GM12801 (cell line): Measurements from ENCODE around the gene PTGDR2.

ENCODE experiments used
- TF ChIP-seq, protein P1 (sequence below): IDR thresholded peaks from one replicate; pipeline ENCODE4 v1.5.1; 2011; ENCODE audit warnings: control low read depth; ENCODE audit not compliant: insufficient read length; ENCODE audit errors: extremely low read depth

Gene PTGDR2

DNA sequence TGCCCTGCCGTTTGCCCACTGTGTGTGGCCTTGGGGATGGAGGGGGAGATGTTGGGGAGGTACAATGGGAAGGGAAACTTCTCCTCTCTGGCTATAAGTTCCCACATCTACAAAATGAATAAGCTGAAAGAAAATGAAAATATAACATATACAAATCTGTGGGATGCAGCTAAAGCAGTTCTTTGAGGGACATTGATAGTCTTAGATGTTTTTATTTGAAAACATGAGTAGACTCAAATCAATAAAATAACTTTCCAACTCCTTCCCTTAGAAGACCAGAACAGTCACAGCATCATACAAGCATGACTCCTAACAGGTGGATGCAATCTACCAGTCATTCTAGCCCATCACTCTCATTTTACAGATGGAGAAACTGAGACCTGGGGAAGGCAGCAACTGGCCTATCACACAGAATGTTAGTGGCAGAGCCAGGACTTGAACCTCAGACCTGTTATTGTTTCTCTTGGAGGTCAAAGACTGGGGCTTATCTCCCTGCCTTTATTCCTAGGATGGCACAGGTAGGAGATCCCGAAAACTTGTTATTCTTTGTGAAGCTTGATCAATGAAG, 39.1 kb downstream of the PTGDR2 start:
- TF ChIP-seq, protein P1, sequence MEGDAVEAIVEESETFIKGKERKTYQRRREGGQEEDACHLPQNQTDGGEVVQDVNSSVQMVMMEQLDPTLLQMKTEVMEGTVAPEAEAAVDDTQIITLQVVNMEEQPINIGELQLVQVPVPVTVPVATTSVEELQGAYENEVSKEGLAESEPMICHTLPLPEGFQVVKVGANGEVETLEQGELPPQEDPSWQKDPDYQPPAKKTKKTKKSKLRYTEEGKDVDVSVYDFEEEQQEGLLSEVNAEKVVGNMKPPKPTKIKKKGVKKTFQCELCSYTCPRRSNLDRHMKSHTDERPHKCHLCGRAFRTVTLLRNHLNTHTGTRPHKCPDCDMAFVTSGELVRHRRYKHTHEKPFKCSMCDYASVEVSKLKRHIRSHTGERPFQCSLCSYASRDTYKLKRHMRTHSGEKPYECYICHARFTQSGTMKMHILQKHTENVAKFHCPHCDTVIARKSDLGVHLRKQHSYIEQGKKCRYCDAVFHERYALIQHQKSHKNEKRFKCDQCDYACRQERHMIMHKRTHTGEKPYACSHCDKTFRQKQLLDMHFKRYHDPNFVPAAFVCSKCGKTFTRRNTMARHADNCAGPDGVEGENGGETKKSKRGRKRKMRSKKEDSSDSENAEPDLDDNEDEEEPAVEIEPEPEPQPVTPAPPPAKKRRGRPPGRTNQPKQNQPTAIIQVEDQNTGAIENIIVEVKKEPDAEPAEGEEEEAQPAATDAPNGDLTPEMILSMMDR, result no peak

- TF ChIP-seq, protein P1, result no peak
These were observed 41.6 kb downstream of the PTGDR2 start for GRCh38 chr11:60814112-60814511.

- TF ChIP-seq, protein P1, result no peak
These were observed 42.4 kb downstream of the PTGDR2 start for GRCh38 chr11:60813324-60813723.

DNA sequence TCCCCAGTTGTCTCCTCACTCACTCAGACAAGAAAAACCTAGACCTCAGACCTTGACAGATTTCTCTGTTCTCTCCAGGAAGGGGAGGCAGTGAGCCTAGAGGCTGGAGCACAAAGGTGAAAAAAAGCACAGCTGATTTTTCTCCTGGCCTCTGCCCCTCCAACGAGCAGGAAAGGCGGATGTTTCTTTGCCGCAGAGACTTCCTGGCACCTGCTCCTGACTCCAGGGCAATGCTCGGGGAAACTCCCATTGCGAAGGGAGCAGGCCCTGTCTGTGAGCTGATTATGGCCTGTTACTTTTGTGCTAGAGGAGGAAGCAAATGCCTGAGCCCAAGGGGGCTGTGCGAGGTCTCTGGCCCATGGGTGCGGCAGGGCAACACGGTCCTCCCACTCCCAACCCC, 45.2 kb downstream of the PTGDR2 start:
- TF ChIP-seq, protein P1, result no peak

- TF ChIP-seq, protein P1, result no peak
These were observed 45.6 kb downstream of the PTGDR2 start for GRCh38 chr11:60810151-60810550.

DNA sequence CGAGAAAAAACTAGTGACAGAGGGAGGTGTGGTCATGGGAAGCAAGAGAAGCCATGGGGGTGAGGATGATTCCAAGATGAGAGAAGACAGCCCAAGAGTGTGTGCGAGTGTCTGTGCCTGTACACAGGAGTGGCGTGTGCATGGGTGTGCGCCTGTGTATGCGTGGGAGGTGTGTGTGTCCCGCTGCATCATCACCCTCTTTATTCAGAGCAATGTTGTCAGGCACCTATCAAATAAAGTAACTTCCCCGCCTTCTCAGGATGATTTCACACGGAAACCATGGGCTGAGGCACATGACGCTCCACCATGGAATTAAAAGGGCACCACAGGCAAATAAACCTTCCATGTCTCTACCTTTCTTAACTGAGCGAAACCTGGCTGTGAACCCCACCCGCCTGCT, 46.1 kb downstream of the PTGDR2 start:
- TF ChIP-seq, protein P1, result no peak

DNA sequence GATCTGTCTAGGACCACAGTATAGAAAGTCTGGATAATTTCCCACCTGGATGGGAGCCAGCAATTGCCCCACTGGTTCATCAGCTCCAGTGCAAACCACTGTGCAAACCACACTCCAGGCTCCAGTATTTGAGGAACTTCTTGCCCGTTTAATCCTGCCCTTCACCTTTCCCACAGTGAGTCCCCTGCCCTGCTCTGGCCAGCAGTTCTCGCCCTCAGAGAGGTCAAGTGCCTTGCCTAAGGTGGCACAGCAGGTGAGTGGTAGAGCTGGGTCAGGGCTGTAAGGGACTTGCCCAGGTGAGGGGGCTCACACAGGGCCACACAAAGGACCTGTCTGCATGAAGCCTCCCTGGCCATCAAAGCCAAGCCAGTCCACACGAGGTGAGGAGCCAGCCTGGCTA, 46.5 kb downstream of the PTGDR2 start:
- TF ChIP-seq, protein P1, result no peak
